Measurements from ENCODE around the gene HOXB8. TPM values are rescaled to one million over a fixed set of nuclear protein-coding genes. Genes with fewer than 3 reads are reported as not detected.

Gene HOXB8
- polyA plus RNA-seq, 3 donors from 2014 or later = not detected

DNA sequence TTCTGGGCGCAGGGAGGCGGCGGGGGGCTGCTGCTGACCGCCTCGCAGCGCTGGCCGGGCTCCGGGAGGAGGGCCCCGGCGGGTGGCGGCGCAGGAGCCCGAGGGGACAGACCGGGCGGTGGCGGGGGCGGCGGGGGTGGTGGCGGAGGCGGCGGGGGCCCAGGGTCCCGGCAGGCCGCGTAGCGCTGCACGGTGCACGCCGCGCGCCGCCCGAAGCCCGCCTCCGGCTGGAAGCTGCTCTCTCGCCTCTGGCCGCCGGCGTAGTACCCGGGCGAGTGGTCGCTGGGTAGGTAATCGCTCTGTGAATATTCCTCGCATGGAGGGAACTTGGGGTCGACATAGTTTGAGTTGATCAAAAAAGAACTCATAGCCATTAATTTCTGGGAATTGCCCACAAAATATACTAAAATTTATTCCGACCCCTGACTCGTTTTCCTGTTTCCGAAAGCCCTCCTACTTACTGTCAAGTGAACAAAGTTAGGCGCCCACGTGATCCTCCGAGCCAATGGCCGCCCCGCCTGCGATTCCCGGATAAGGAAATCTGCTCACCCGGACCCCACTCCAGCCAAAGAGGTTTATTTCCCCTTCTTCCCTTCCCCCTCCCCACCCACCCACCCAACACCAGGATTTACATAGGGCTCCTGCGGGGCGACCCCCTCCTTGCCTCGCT lies 37.0 kb downstream of the HOXB8 start, which contains the start of gene HOXB4:
HOXB4 (minus strand) TSS at position 405 of the 670 bp plus-strand sequence; CDS start at position 374, 31 bp downstream.
- H3K4me1 Mint-ChIP-seq = peaks cover 60 to 91% of the 10 kb centered on the region in 2 donors
- peak; percentile 74 to 76 (median 74) for DNase-seq
- peaks cover 0 to 4% (median 0%) of the 10 kb centered on the region in 3 donors for H3K36me3 Mint-ChIP-seq
- H3K9me3 Mint-ChIP-seq = no peaks in the 10 kb centered on the region
- peak within 1 kb of the TSS; percentile 87 to 97 (median 94) for H3K4me3 Mint-ChIP-seq
- H3K27me3 Mint-ChIP-seq (ENCODE audit: low read depth in 3 of 3) = peaks cover 14 to 31% (median 27%) of the 10 kb centered on the region in 3 donors
- H3K27ac Mint-ChIP-seq = peak within 1 kb of the TSS; percentile 78 to 93 (median 91)

GRCh38 chr17:48577330-48577945 lies 37.7 kb downstream of the HOXB8 start:
- Mint-ChIP-seq H3K27ac (peak overlapping the region in 5 of 6 donors; percentile 28 to 89 (median 84)), H3K4me3 (peak overlapping the region; percentile 83 to 90 (median 87)), H3K4me1 (peaks cover 58 to 89% of the 10 kb centered on the region in 2 donors), H3K9me3 (no peaks in the 10 kb centered on the region), H3K36me3 (peaks cover 0 to 4% (median 0%) of the 10 kb centered on the region in 3 donors), H3K27me3 (ENCODE audit: low read depth in 3 of 3) (peaks cover 14 to 27% (median 21%) of the 10 kb centered on the region in 3 donors)
- no peak for DNase-seq

- DNase-seq = no peak
- peaks cover 53 to 82% of the 10 kb centered on the region in 2 donors for H3K4me1 Mint-ChIP-seq
- H3K27me3 Mint-ChIP-seq (ENCODE audit: low read depth in 3 of 3) = peaks cover 14 to 24% (median 19%) of the 10 kb centered on the region in 3 donors
Measured at GRCh38 chr17:48576479-48577309, 38.4 kb downstream of the HOXB8 start.

GRCh38 chr17:48575673-48576478 lies 39.2 kb downstream of the HOXB8 start:
- Mint-ChIP-seq H3K36me3 (peaks cover 0 to 9% (median 7%) of the 10 kb centered on the region in 3 donors), H3K27ac (peak overlapping the region in 4 of 6 donors; percentile 24 to 63 (median 36)), H3K27me3 (ENCODE audit: low read depth in 3 of 3) (peaks cover 11 to 19% (median 16%) of the 10 kb centered on the region in 3 donors), H3K9me3 (no peaks in the 10 kb centered on the region), H3K4me1 (peaks cover 50 to 74% of the 10 kb centered on the region in 2 donors), H3K4me3 (peak overlapping the region; percentile 61 to 71 (median 66))
- no peak for DNase-seq

More at GRCh38 chr17:48576479-48577309, 38.4 kb downstream of the HOXB8 start:
- Mint-ChIP-seq H3K27ac (peak overlapping the region in 2 of 6 donors; percentile 59 to 72), H3K4me3 (peak overlapping the region; percentile 83 to 90 (median 87)), H3K36me3 (peaks cover 0 to 7% (median 3%) of the 10 kb centered on the region in 3 donors), H3K9me3 (no peaks in the 10 kb centered on the region)

GRCh38 chr17:48575066-48575582 lies 40.0 kb downstream of the HOXB8 start:
- H3K36me3 Mint-ChIP-seq = peaks cover 0 to 7% (median 7%) of the 10 kb centered on the region in 3 donors
- H3K4me1 Mint-ChIP-seq = peaks cover 50 to 73% of the 10 kb centered on the region in 2 donors
- peaks cover 11 to 14% (median 13%) of the 10 kb centered on the region in 3 donors for H3K27me3 Mint-ChIP-seq (ENCODE audit: low read depth in 3 of 3)
- no peaks in the 10 kb centered on the region for H3K9me3 Mint-ChIP-seq
- no peak for DNase-seq
- H3K27ac Mint-ChIP-seq = peak overlapping the region in 2 of 6 donors; percentile 7 to 31
- peak overlapping the region in 1 of 5 donors; percentile 33 for H3K4me3 Mint-ChIP-seq

GRCh38 chr17:48574505-48575065 lies 40.5 kb downstream of the HOXB8 start:
- Mint-ChIP-seq H3K4me1 (peaks cover 48 to 68% of the 10 kb centered on the region in 2 donors), H3K27ac (peak overlapping the region in 1 of 6 donors; percentile 7), H3K27me3 (ENCODE audit: low read depth in 3 of 3) (peaks cover 8 to 11% (median 9%) of the 10 kb centered on the region in 3 donors), H3K9me3 (no peaks in the 10 kb centered on the region), H3K36me3 (peaks cover 0 to 10% (median 7%) of the 10 kb centered on the region in 3 donors), H3K4me3 (peak overlapping the region in 1 of 5 donors; percentile 45)
- DNase-seq = no peak

- peaks cover 26 to 42% of the 10 kb centered on the region in 2 donors for H3K4me1 Mint-ChIP-seq
- H3K9me3 Mint-ChIP-seq = no peaks in the 10 kb centered on the region
- H3K36me3 Mint-ChIP-seq = peaks cover 0 to 17% (median 7%) of the 10 kb centered on the region in 3 donors
- no peak for DNase-seq
- peaks cover 0 to 4% (median 0%) of the 10 kb centered on the region in 3 donors for H3K27me3 Mint-ChIP-seq (ENCODE audit: low read depth in 3 of 3)
- H3K4me3 Mint-ChIP-seq = no peak overlapping the region
- peak overlapping the region in 2 of 6 donors; percentile 18 to 52 for H3K27ac Mint-ChIP-seq
Measured at GRCh38 chr17:48571826-48572417, 43.2 kb downstream of the HOXB8 start.

GRCh38 chr17:48571024-48571818 lies 43.9 kb downstream of the HOXB8 start:
- Mint-ChIP-seq H3K9me3 (no peaks in the 10 kb centered on the region), H3K27me3 (ENCODE audit: low read depth in 3 of 3) (peaks cover 0 to 4% (median 0%) of the 10 kb centered on the region in 3 donors), H3K27ac (peak overlapping the region in 2 of 6 donors; percentile 18 to 52), H3K4me1 (peaks cover 23 to 36% of the 10 kb centered on the region in 2 donors), H3K36me3 (peaks cover 0 to 17% (median 7%) of the 10 kb centered on the region in 3 donors), H3K4me3 (no peak overlapping the region)
- no peak for DNase-seq

- H3K27ac Mint-ChIP-seq = no peak overlapping the region
Measured at GRCh38 chr17:48570325-48571023, 44.6 kb downstream of the HOXB8 start.

DNA sequence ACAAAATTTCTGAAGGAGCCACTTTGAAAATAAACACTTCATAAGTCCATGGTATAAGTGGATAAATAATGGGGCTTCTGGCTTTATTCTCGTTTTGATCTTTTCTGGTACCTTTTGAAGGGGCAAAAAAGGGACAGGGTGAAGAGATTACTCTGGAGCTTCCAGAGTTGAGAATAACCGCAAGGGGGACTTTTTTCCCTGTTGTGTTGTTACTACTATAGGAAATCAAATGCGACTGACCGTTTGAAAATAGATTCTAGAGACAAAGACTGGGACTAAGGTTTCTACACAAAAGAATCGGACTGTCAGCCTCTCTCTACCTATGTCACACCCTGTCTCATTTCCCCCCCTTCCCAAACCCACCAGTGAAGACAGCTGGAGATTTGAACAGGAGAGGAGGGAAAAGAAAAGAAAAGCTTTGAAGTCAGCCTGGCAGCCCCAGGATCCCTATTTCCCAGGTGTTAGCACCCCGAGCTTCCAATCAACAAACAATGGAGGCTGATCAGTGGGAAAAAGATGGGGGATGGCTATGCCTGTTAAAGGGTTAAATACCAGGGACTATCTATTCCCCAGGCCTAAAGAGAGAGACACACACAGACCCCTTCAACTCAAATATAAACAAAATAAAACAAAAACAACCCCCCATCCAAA lies 45.3 kb downstream of the HOXB8 start:
- Mint-ChIP-seq H3K4me1 (peaks cover 18 to 22% of the 10 kb centered on the region in 2 donors), H3K27me3 (ENCODE audit: low read depth in 3 of 3) (peaks cover under 1 to 3% (median under 1%) of the 10 kb centered on the region in 3 donors), H3K27ac (no peak overlapping the region), H3K4me3 (no peak overlapping the region), H3K9me3 (no peaks in the 10 kb centered on the region), H3K36me3 (peaks cover 0 to 19% (median 7%) of the 10 kb centered on the region in 3 donors)
- no peak for DNase-seq

More at GRCh38 chr17:48570325-48571023, 44.6 kb downstream of the HOXB8 start:
- H3K4me1 Mint-ChIP-seq = peaks cover 18 to 29% of the 10 kb centered on the region in 2 donors
- peaks cover 0 to 3% (median 0%) of the 10 kb centered on the region in 3 donors for H3K27me3 Mint-ChIP-seq (ENCODE audit: low read depth in 3 of 3)
- H3K4me3 Mint-ChIP-seq = no peak overlapping the region
- no peak for DNase-seq
- peaks cover 0 to 17% (median 7%) of the 10 kb centered on the region in 3 donors for H3K36me3 Mint-ChIP-seq
- no peaks in the 10 kb centered on the region for H3K9me3 Mint-ChIP-seq

Data from immature natural killer cell (primary cell).